Measurements from ENCODE around the gene CAVIN3.

The CAVIN3 gene

GRCh38 chr11:6353367-6353987, 33.2 kb upstream of the CAVIN3 start:
- TF ChIP-seq REST (IDR thresholded peaks at IDR 0.05; ENCODE audit: insufficient read depth in 1 of 2, low read depth in 2 of 2, low read length in 2 of 2) (no peak), FOXP2 (optimal IDR thresholded peaks at IDR 0.05; ENCODE audit: borderline replicate concordance, extremely low read depth, extremely low read length, insufficient read depth) (no peak), POLR2AphosphoS5 (IDR thresholded peaks at IDR 0.05; ENCODE audit: low read depth, low read length) (no peak), TAF1 (IDR thresholded peaks at IDR 0.05; ENCODE audit: borderline replicate concordance, insufficient read depth, low read length) (no peak), SIN3A (IDR thresholded peaks at IDR 0.05; ENCODE audit: borderline replicate concordance, insufficient read depth, low read length) (no peak)

- TF ChIP-seq FOXP2 (optimal IDR thresholded peaks at IDR 0.05; ENCODE audit: borderline replicate concordance, extremely low read depth, extremely low read length, insufficient read depth), result no peak
Measured at GRCh38 chr11:6351782-6352382, 31.6 kb upstream of the CAVIN3 start.

- TF ChIP-seq FOXP2 (optimal IDR thresholded peaks at IDR 0.05; ENCODE audit: borderline replicate concordance, extremely low read depth, extremely low read length, insufficient read depth) (no peak), TAF1 (IDR thresholded peaks at IDR 0.05; ENCODE audit: borderline replicate concordance, insufficient read depth, low read length) (no peak), REST (IDR thresholded peaks at IDR 0.05; ENCODE audit: insufficient read depth in 1 of 2, low read depth in 2 of 2, low read length in 2 of 2) (no peak), POLR2AphosphoS5 (IDR thresholded peaks at IDR 0.05; ENCODE audit: low read depth, low read length) (no peak), SIN3A (IDR thresholded peaks at IDR 0.05; ENCODE audit: borderline replicate concordance, insufficient read depth, low read length) (no peak)
Measured at GRCh38 chr11:6350486-6350885, 30.2 kb upstream of the CAVIN3 start.

GRCh38 chr11:6350043-6350442, 29.7 kb upstream of the CAVIN3 start:
- TF ChIP-seq REST (IDR thresholded peaks at IDR 0.05; ENCODE audit: insufficient read depth in 1 of 2, low read depth in 2 of 2, low read length in 2 of 2) (no peak), TAF1 (IDR thresholded peaks at IDR 0.05; ENCODE audit: borderline replicate concordance, insufficient read depth, low read length) (no peak), POLR2AphosphoS5 (IDR thresholded peaks at IDR 0.05; ENCODE audit: low read depth, low read length) (no peak), FOXP2 (optimal IDR thresholded peaks at IDR 0.05; ENCODE audit: borderline replicate concordance, extremely low read depth, extremely low read length, insufficient read depth) (no peak), SIN3A (IDR thresholded peaks at IDR 0.05; ENCODE audit: borderline replicate concordance, insufficient read depth, low read length) (no peak)

GRCh38 chr11:6345366-6345765, 25.1 kb upstream of the CAVIN3 start:
- no peak for TF ChIP-seq SIN3A (IDR thresholded peaks at IDR 0.05; ENCODE audit: borderline replicate concordance, insufficient read depth, low read length)
- TF ChIP-seq FOXP2 (optimal IDR thresholded peaks at IDR 0.05; ENCODE audit: borderline replicate concordance, extremely low read depth, extremely low read length, insufficient read depth), result no peak
- TF ChIP-seq POLR2AphosphoS5 (IDR thresholded peaks at IDR 0.05; ENCODE audit: low read depth, low read length), result no peak
- no peak for TF ChIP-seq TAF1 (IDR thresholded peaks at IDR 0.05; ENCODE audit: borderline replicate concordance, insufficient read depth, low read length)
- no peak for TF ChIP-seq REST (IDR thresholded peaks at IDR 0.05; ENCODE audit: insufficient read depth in 1 of 2, low read depth in 2 of 2, low read length in 2 of 2)
